Activated CD4-positive, alpha-beta T cell treated with anti-CD3 and anti-CD28 coated beads, Interleukin-2, amount 10 ng/mL, durations not matched to agents 7 days and 5 days (primary cell): Measurements from ENCODE around the gene TBC1D12. TPM values are rescaled to one million over a fixed set of nuclear protein-coding genes. Genes with fewer than 3 reads are reported as not detected.
"Not testable (repeated sequence)": the region's sequence is repeated elsewhere in the genome, so short reads cannot be mapped to it uniquely, and the experiment has no call there.

Experiments used
- CTCF ChIA-PET: fragments of 350-600 bp; sonication (Branson Sonifier 250); formaldehyde crosslinking; loops from one replicate; lab custom pipeline; 2021; ENCODE audit warnings: antibody characterized with exemption; lab: Charles Lee
- POLR2A ChIA-PET: fragments of 350-600 bp; sonication (Branson Sonifier 250); formaldehyde crosslinking; loops from one replicate; lab custom pipeline; 2021; ENCODE audit warnings: antibody characterized with exemption; lab: Charles Lee
- DNase-seq: peaks from one replicate; pipeline ENCODE4 v3.0.0-alpha.2; 2020
- H3K27ac Mint-ChIP-seq: one replicate; pipeline ENCODE4 v1.8.0; 2021; ENCODE audit warnings: mild to moderate bottlenecking, moderate library complexity, mixed read lengths
- H3K27me3 Mint-ChIP-seq: one replicate; pipeline ENCODE4 v1.8.0; 2021; ENCODE audit warnings: mixed read lengths
- H3K36me3 Mint-ChIP-seq: one replicate; pipeline ENCODE4 v1.8.0; 2021; ENCODE audit warnings: low read depth, mixed read lengths
- H3K4me1 Mint-ChIP-seq: one replicate; pipeline ENCODE4 v1.8.0; 2021; ENCODE audit warnings: mixed read lengths
- H3K4me3 Mint-ChIP-seq: one replicate; pipeline ENCODE4 v1.8.0; 2021; ENCODE audit warnings: mild to moderate bottlenecking, moderate library complexity, mixed read lengths
- H3K9me3 Mint-ChIP-seq: one replicate; pipeline ENCODE4 v1.8.0; 2021; ENCODE audit warnings: mixed read lengths
- total RNA-seq, 2 experiments: library from RNA; stranded (reverse); gene quantifications; one replicate each; pipeline ENCODE4 v1.2.3, GENCODE V29; 2021

Gene TBC1D12
- total RNA-seq, 2 experiments from 2014 or later: 0.07 to 0.15 TPM

DNA sequence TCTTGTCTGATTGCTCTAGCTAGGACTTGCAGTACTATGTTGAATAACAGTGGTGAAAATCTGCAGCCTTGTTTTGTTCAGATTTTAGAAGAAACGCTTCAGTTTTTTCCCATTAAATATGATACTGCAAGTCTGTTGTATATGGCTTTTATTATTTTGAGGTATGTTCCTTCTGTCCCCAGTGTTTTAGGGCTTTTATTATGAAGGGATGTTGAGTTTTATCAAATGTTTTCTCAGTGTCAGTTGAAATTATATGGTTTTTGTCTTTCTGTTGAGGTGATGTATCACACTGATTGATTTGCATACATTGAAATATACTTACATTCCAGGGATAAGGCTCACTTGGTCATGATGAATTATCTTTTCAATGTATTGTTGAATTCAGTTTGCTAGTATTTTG lies 82.8 kb downstream of the TBC1D12 start:
- Mint-ChIP-seq H3K27ac (no peak overlapping the region), H3K4me1 (no peaks in the 10 kb centered on the region), H3K9me3 (no peaks in the 10 kb centered on the region), H3K27me3 (peaks cover 5% of the 10 kb centered on the region), H3K4me3 (no peak overlapping the region), H3K36me3 (no peaks in the 10 kb centered on the region)
- POLR2A ChIA-PET: no interaction called here
- CTCF ChIA-PET: no interaction called here
- no peak for DNase-seq

DNA sequence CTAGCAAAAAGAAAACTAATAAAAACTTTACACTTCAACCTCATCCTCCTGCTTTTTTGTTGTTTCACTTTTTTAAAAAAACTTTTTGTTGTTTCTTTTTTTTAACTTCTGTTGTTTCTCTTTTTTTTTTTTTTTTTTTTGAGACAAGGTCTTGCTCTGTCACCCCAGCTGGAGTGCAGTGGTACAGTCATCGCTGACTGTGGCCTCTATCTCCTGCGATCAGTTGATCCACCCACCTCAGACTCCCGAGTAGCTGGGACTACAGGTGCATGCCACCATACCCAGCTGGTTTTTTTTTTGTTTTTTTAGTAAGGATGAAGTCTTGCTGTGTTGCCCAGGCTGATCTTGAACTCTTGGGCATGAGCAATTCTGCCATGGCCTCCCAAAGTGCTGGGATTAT lies 85.2 kb downstream of the TBC1D12 start:
- ChIA-PET POLR2A (no interaction called here), CTCF (no interaction called here)
- Mint-ChIP-seq H3K4me3 (no peak overlapping the region), H3K27me3 (peaks cover 10% of the 10 kb centered on the region), H3K36me3 (no peaks in the 10 kb centered on the region), H3K9me3 (no peaks in the 10 kb centered on the region), H3K4me1 (no peaks in the 10 kb centered on the region), H3K27ac (no peak overlapping the region)
- no peak for DNase-seq

DNA sequence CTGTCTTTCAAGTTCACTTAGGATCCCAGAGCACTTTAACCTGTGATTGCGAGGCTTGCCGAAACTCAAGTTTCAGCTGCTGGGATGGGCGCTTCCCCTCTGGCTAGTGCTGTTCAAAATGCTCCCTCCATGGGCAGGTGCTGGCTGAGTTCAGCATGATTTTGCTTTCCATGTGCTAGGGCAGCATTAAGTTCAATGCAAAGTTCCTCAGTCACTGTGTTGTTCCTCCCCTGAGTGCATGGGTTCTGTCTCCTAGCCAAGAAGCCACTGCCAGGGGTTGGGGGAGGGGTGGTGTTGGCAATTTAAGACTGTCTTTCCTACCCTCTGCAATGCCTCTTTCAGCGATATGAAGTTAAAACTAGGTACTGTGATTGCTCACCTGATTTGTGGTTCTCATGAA lies 86.8 kb downstream of the TBC1D12 start:
- no peak for DNase-seq
- H3K27ac Mint-ChIP-seq: no peak overlapping the region
- ChIA-PET POLR2A (no interaction called here), CTCF (no interaction called here)
- H3K4me3 Mint-ChIP-seq: no peak overlapping the region
- no peaks in the 10 kb centered on the region for H3K9me3 Mint-ChIP-seq
- H3K36me3 Mint-ChIP-seq: no peaks in the 10 kb centered on the region
- H3K27me3 Mint-ChIP-seq: peaks cover 5% of the 10 kb centered on the region
- no peaks in the 10 kb centered on the region for H3K4me1 Mint-ChIP-seq

DNA sequence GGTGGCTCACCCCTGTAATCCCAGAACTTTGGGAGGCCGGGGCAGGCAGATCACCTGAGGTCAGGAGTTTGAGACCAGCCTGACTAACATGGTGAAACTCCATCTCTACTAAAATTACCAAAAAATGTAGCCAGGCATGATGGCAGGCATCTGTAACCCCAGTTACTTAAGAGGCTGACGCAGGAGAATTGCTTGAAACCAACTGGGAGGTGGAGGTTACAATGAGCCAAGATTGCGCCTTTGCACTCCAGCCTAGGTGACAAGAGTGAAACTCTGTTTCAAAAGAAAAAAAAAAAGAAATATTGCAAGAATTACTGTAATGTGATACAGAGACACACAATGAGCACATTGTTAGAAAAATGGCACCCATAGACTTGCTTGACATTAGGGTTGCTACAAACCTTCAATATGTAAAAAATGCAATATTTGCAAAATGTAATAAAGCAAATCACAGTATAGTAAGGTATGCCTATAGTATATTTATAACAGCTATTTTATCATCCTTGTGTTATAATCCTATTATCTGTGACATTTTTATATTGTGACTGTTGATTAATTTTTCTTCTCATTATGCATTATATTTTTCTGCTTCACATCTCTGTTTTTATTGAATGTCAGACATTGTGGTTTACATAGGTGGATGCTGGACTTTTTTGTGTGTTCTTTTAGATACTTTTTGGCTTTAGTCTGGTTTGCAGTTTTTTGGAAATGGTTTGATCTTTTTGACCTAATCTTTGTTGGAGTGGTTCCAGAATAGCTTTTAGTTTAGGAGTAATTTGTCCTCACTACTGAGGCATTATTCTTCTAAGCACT lies 87.8 kb downstream of the TBC1D12 start:
- ChIA-PET POLR2A (no interaction called here), CTCF (interaction anchor here (0.8 kb wide), 1 partner anchor 33 kb away, joined by 3 read pairs; no protein-coding TSS in a partner anchor)
- Mint-ChIP-seq H3K9me3 (no peaks in the 10 kb centered on the region), H3K27ac (no peak overlapping the region), H3K36me3 (no peaks in the 10 kb centered on the region), H3K4me3 (no peak overlapping the region), H3K27me3 (peaks cover 5% of the 10 kb centered on the region), H3K4me1 (no peaks in the 10 kb centered on the region)
- no peak for DNase-seq

DNA sequence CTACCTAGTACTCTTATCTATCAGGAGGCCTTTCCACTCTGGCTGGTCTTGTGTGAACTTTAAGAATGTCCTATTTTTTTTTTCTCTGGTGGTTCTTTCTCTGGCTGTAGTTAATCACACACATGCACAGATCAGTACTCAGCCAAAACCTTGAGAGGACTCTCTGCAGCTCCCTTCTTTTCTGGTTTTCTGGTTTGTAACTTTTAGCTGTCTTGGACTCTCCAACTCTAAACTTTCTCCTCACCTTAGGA lies 88.4 kb downstream of the TBC1D12 start:
- no peak for DNase-seq
- no peaks in the 10 kb centered on the region for H3K36me3 Mint-ChIP-seq
- H3K4me1 Mint-ChIP-seq: no peaks in the 10 kb centered on the region
- H3K4me3 Mint-ChIP-seq: no peak overlapping the region
- H3K27ac Mint-ChIP-seq: no peak overlapping the region
- H3K27me3 Mint-ChIP-seq: peaks cover 5% of the 10 kb centered on the region
- H3K9me3 Mint-ChIP-seq: no peaks in the 10 kb centered on the region
- CTCF ChIA-PET: interaction anchor here (0.8 kb wide), 1 partner anchor 33 kb away, joined by 3 read pairs; no protein-coding TSS in a partner anchor
- POLR2A ChIA-PET: no interaction called here

DNA sequence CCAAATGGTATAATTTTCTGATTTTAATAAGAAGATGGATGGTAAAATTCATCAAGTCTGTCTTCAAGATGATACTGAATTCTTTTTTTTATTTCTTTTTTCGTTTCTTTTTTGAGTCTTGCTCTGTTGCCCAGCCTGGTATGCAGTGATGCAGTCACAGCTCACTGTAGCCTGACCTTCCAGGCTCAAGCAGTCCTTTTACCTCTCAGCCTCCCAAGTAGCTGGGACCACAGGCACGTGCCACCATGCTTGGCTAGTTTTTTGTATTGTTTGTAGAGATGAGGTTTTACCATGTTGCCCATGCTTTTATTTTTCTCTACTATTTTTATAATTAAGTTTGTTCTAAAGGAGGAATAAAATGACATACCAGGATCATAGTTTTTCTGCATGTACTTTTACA lies 91.1 kb downstream of the TBC1D12 start:
- Mint-ChIP-seq H3K4me3 (no peak overlapping the region), H3K27ac (no peak overlapping the region), H3K9me3 (no peaks in the 10 kb centered on the region), H3K4me1 (no peaks in the 10 kb centered on the region), H3K36me3 (no peaks in the 10 kb centered on the region), H3K27me3 (peaks cover 5% of the 10 kb centered on the region)
- ChIA-PET CTCF (no interaction called here), POLR2A (interaction anchor here (0.7 kb wide), 1 partner anchor 103 kb away, joined by 3 read pairs; no protein-coding TSS in a partner anchor)
- no peak for DNase-seq

DNA sequence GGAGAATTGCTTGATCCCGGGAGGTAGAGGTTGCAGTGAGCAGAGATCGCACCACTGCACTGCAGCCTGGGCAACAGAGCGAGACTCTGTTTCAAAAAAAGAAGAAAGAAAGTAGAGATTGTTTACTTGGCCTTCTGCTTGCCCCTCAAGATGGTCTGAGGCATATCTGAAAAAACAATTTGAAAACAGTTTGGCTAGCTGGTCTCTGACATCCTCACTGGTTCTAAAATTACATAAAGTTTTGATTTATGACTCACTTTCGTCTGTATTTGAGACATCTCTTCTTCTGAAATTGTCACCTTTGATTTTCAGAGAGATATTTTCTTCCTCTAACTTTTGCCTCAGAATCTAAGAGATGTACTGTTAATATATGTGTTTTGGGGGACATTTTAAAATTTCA lies 93.7 kb downstream of the TBC1D12 start:
- H3K27ac Mint-ChIP-seq: no peak overlapping the region
- DNase-seq: no peak
- no peaks in the 10 kb centered on the region for H3K36me3 Mint-ChIP-seq
- POLR2A ChIA-PET: no interaction called here
- CTCF ChIA-PET: interaction anchor here (0.9 kb wide), 1 partner anchor 14 kb away, joined by 4 read pairs; no protein-coding TSS in a partner anchor
- no peaks in the 10 kb centered on the region for H3K9me3 Mint-ChIP-seq
- no peak overlapping the region for H3K4me3 Mint-ChIP-seq
- H3K4me1 Mint-ChIP-seq: no peaks in the 10 kb centered on the region
- H3K27me3 Mint-ChIP-seq: no peaks in the 10 kb centered on the region

DNA sequence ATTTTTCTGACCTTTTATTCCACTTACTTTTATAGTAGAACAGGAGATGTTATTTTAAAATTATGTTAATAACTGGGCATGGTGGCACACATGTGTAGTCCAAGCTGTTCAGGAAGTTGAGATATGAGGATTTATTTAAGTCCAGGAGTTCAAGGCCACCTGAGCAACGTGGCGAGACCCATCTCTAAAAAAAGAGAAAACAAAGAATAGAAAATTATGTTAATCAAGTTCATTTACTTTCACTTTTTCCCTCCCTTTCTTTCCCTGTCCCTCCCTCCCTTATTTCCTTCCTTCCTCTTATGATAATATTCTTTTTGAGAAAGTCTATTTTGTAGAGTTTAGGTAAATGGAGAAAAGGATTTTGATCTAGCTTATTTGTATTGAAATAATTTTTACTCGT lies 94.3 kb downstream of the TBC1D12 start:
- ChIA-PET POLR2A (no interaction called here), CTCF (no interaction called here)
- H3K27ac Mint-ChIP-seq: no peak overlapping the region
- no peaks in the 10 kb centered on the region for H3K36me3 Mint-ChIP-seq
- no peaks in the 10 kb centered on the region for H3K9me3 Mint-ChIP-seq
- H3K4me1 Mint-ChIP-seq: no peaks in the 10 kb centered on the region
- no peak for DNase-seq
- no peaks in the 10 kb centered on the region for H3K27me3 Mint-ChIP-seq
- no peak overlapping the region for H3K4me3 Mint-ChIP-seq

DNA sequence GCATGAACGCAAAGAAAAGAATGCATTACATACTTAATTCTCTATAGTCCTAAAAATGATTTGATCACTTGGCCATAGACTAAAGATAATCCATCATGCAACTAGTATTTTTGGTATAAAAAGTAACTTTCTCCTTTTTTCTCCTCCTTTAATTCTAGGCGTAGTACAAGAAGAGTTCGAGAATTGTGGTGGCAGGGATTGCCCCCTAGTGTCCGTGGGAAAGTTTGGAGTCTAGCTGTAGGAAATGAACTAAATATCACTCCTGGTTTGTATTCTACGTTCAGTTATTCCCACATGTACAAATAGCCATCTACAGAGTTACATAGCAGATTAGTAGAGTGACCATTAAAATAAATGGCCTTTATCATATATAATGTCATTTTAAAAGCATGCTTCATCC lies 97.7 kb downstream of the TBC1D12 start:
- ChIA-PET POLR2A (no interaction called here), CTCF (no interaction called here)
- H3K27me3 Mint-ChIP-seq: no peaks in the 10 kb centered on the region
- no peaks in the 10 kb centered on the region for H3K36me3 Mint-ChIP-seq
- H3K9me3 Mint-ChIP-seq: no peaks in the 10 kb centered on the region
- H3K27ac Mint-ChIP-seq: no peak overlapping the region
- no peaks in the 10 kb centered on the region for H3K4me1 Mint-ChIP-seq
- no peak for DNase-seq
- no peak overlapping the region for H3K4me3 Mint-ChIP-seq

DNA sequence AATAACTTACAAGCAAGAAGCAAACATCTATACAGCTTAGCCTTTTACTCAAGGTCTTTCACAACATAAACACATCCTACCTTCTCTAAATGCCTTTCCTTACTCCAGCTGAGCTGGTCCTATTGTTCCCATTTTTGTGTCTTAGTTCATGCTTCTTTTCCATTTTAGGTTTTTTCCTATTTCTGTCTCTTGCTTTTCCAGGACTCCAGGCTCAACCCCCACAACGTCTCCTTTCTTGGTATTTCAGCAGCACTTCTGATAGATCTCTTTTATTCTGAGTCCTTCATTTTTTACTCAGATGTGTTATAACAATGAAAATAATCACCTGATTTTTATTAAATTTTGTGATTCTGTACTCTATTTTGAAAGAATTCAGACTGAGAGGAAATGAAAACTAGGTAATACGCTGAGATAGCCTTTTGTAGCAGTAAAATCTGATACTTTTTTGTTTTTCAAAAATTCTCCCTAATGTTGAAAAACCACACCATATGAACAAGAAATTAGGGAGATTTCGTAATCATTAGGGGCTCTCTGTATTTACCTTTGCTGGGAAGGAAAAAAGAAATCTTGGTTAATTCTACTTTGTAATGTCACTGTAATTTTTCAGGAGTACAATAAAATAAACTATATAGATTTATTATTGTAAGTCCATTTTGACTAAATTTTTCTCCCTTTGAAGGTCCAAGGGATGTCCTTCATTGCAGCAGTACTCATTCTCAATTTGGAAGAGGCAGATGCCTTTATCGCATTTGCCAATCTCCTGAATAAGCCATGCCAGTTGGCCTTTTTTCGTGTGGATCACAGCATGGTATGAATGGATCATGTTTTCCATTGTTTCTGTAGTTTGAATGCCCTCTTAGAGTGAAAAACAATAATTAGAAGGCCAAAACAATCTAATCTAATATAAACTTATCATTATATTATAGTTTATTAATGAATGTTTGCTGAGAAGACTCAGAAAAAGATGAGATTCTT lies 119.2 kb downstream of the TBC1D12 start:
- Mint-ChIP-seq H3K27me3 (peaks cover 4% of the 10 kb centered on the region), H3K36me3 (no peaks in the 10 kb centered on the region)
- POLR2A ChIA-PET: no interaction called here

DNA sequence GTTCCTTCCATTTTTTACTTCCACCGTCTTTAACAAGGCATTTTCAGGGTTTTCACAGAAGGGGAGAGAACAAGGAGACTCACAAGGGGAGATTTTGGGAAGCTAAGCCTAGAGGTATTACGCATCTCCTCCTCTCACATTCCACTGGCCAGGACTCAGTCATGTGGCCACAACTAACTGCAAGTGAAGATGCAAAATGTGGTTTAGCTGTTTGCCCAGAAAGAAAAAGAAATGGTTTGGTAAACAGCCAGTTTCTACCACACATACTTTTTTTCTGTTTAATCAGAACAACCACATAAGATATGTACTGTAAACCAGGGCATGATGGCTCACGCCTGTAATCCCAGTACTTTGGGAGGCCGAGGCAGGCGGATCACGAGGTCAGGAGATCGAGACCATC lies 121.8 kb downstream of the TBC1D12 start:
- POLR2A ChIA-PET: no interaction called here

More for the DNA sequence above, 119.2 kb downstream of the TBC1D12 start:
- DNase-seq: no peak
- CTCF ChIA-PET: interaction anchor here (0.6 kb wide), 1 partner anchor 20 kb away, joined by 3 read pairs; no protein-coding TSS in a partner anchor
- H3K4me3 Mint-ChIP-seq: no peak overlapping the region
- no peak overlapping the region for H3K27ac Mint-ChIP-seq
- no peaks in the 10 kb centered on the region for H3K9me3 Mint-ChIP-seq
- H3K4me1 Mint-ChIP-seq: no peaks in the 10 kb centered on the region

DNA sequence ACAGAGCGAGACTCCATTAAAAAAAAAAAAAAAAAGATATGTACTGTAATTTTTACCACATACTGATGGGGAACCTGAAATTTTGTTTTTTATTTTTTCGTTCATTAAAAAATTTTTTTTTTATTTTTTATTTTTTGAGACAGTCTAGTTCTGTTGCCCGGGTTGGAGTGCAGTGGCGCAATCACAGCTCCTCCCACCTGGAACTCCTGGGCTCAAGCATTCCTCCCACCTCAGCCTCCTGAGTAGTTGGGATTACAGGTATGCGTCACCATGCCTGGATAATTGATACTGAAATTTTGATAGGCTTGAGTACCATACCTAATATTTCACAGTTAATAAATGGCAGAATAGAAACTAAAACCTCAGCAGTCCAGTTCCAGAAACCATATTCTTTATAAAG lies 122.4 kb downstream of the TBC1D12 start:
- Mint-ChIP-seq H3K36me3 (no peaks in the 10 kb centered on the region), H3K4me3 (no peak overlapping the region), H3K4me1 (no peaks in the 10 kb centered on the region), H3K9me3 (no peaks in the 10 kb centered on the region), H3K27ac (no peak overlapping the region), H3K27me3 (peaks cover 14% of the 10 kb centered on the region)
- ChIA-PET POLR2A (no interaction called here), CTCF (no interaction called here)
- DNase-seq: no peak

More for the DNA sequence above, 121.8 kb downstream of the TBC1D12 start:
- Mint-ChIP-seq H3K36me3 (no peaks in the 10 kb centered on the region), H3K4me1 (no peaks in the 10 kb centered on the region), H3K4me3 (no peak overlapping the region), H3K27me3 (peaks cover 12% of the 10 kb centered on the region), H3K9me3 (no peaks in the 10 kb centered on the region), H3K27ac (no peak overlapping the region)
- DNase-seq: no peak
- CTCF ChIA-PET: no interaction called here

DNA sequence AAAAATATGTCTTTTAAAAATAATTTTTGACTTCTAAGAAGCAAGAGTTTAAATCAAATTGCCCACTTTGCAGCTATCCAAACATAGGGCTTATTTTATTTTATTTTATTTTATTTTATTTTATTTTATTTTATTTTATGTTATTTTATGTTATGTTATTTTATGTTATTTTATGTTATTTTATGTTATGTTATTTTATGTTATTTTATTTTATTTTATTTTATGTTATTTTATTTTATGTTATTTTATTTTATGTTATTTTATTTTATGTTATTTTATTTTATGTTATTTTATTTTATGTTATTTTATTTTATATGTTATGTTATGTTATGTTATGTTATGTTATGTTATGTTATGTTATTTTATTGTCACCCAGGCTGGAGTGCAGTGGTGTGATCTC lies 129.2 kb downstream of the TBC1D12 start:
- H3K4me1 Mint-ChIP-seq, H3K4me3 Mint-ChIP-seq, POLR2A ChIA-PET, H3K36me3 Mint-ChIP-seq, H3K27ac Mint-ChIP-seq, H3K9me3 Mint-ChIP-seq, CTCF ChIA-PET, DNase-seq: not testable (repeated sequence)
- H3K27me3 Mint-ChIP-seq: peaks cover 31% of the 10 kb centered on the region
